GM18951 (cell line): ENCODE data around the gene CCDC8.

ENCODE experiments used
- POLR2A ChIP-seq: IDR thresholded peaks from 4 replicates; pipeline ENCODE4 v1.6.1; 2011; ENCODE audit warnings: mild to moderate bottlenecking; ENCODE audit not compliant: insufficient read length, insufficient read depth; ENCODE audit errors: extremely low read depth
- in situ Hi-C: fragments of 300-500 bp; cut with MboI; formaldehyde crosslinking; loops from one replicate; pipeline ENCODE4 v1.12.0; 2022; ENCODE audit warnings: low sequenced_read_pairs, mixed read lengths, inconsistent platforms; ENCODE audit not compliant: unreplicated experiment

Gene CCDC8

GRCh38 chr19:46413262-46414031 lies at the start of gene CCDC8:
Gene CCDC8 (minus strand): TSS chr19:46413564. CDS start chr19:46412810, 754 bp downstream.
- in situ Hi-C loops = no loop called here

GRCh38 chr19:46461537-46461936 lies 48.2 kb upstream of the CCDC8 start:
- TF ChIP-seq POLR2A = no peak
- in situ Hi-C loops = no loop called here

More at GRCh38 chr19:46413262-46414031, at the start of gene CCDC8:
- TF ChIP-seq POLR2A = no peak

- in situ Hi-C loops = no loop called here
- TF ChIP-seq POLR2A = no peak
These were observed 47.6 kb upstream of the CCDC8 start for GRCh38 chr19:46460981-46461380.

- in situ Hi-C loops = no loop called here
- TF ChIP-seq POLR2A = no peak
These were observed 46.7 kb upstream of the CCDC8 start for GRCh38 chr19:46460055-46460454.

- in situ Hi-C loops = no loop called here
- TF ChIP-seq POLR2A = no peak
These were observed 43.6 kb upstream of the CCDC8 start for GRCh38 chr19:46456930-46457329.

GRCh38 chr19:46454244-46454643 lies 40.9 kb upstream of the CCDC8 start:
- no peak for TF ChIP-seq POLR2A
- in situ Hi-C loops = no loop called here

- in situ Hi-C loops = no loop called here
- TF ChIP-seq POLR2A = no peak
These were observed 40.3 kb upstream of the CCDC8 start for GRCh38 chr19:46453661-46454060.

GRCh38 chr19:46452186-46452585 lies 38.8 kb upstream of the CCDC8 start:
- in situ Hi-C loops = no loop called here
- no peak for TF ChIP-seq POLR2A

- no peak for TF ChIP-seq POLR2A
- in situ Hi-C loops = no loop called here
These were observed 38.0 kb upstream of the CCDC8 start for GRCh38 chr19:46451352-46451751.

GRCh38 chr19:46450737-46451136 lies 37.4 kb upstream of the CCDC8 start:
- in situ Hi-C loops = no loop called here
- TF ChIP-seq POLR2A = no peak

GRCh38 chr19:46449228-46449627 lies 35.9 kb upstream of the CCDC8 start:
- in situ Hi-C loops = no loop called here
- no peak for TF ChIP-seq POLR2A

- in situ Hi-C loops = no loop called here
- TF ChIP-seq POLR2A = no peak
These were observed 35.2 kb upstream of the CCDC8 start for GRCh38 chr19:46448601-46449000.

GRCh38 chr19:46447824-46448223 lies 34.5 kb upstream of the CCDC8 start:
- no peak for TF ChIP-seq POLR2A
- in situ Hi-C loops = no loop called here

- in situ Hi-C loops = no loop called here
- TF ChIP-seq POLR2A = no peak
These were observed 33.6 kb upstream of the CCDC8 start for GRCh38 chr19:46447006-46447405.
